Activated T-cell treated with anti-CD3 and anti-CD28 coated beads, Interleukin-2, amount 50 U/mL, for 72 hours (primary cell): Measurements from ENCODE around the gene FMNL2. TPM values are rescaled to one million over a fixed set of nuclear protein-coding genes. Genes with fewer than 3 reads are reported as not detected.
A peak's percentile ranks its signal among the peaks of the same experiment; 100 is the strongest.

Experiments
- ATAC-seq, 2 donors: fragments of 150-1000 bp; cut with Tn5 transposase; replicated peaks in 1 of 2; 2 replicates each; pipeline ENCODE4 v1.10.0; 2021; ENCODE audit warnings: moderate library complexity in 2 of 2, mild to moderate bottlenecking in 1 of 2
- DNase-seq, 2 donors: peaks; one replicate each; pipeline ENCODE4 v3.0.0; 2021 to 2022; ENCODE audit warnings: mixed read lengths in 1 of 2
- H3K27ac Mint-ChIP-seq: one replicate; pipeline ENCODE4 v1.8.0; 2022; ENCODE audit warnings: mild to moderate bottlenecking, moderate library complexity, mixed read lengths
- H3K27me3 Mint-ChIP-seq: one replicate; pipeline ENCODE4 v1.8.0; 2022; ENCODE audit warnings: low read depth, mixed read lengths
- H3K36me3 Mint-ChIP-seq, 2 donors: one replicate each; pipeline ENCODE4 v1.8.0; 2022; ENCODE audit warnings: mixed read lengths in 2 of 2, mild to moderate bottlenecking in 1 of 2; ENCODE audit not compliant: insufficient read depth in 2 of 2
- H3K4me1 Mint-ChIP-seq: one replicate; pipeline ENCODE4 v1.8.0; 2022; ENCODE audit warnings: low read depth, mixed read lengths
- H3K4me3 Mint-ChIP-seq, 2 donors: one replicate each; pipeline ENCODE4 v1.8.0; 2022; ENCODE audit warnings: mild to moderate bottlenecking in 2 of 2, mixed read lengths in 2 of 2, moderate library complexity in 2 of 2
- H3K9me3 Mint-ChIP-seq, 2 donors: one replicate each; pipeline ENCODE4 v1.8.0; 2022; ENCODE audit warnings: mixed read lengths in 2 of 2
- total RNA-seq, 2 donors: library from RNA; stranded (reverse); gene quantifications; one replicate each; pipeline ENCODE4 v1.2.3, GENCODE V29; 2022

FMNL2 gene
- total RNA-seq, 2 donors from 2014 or later, result 3.5 to 4.7 TPM

DNA sequence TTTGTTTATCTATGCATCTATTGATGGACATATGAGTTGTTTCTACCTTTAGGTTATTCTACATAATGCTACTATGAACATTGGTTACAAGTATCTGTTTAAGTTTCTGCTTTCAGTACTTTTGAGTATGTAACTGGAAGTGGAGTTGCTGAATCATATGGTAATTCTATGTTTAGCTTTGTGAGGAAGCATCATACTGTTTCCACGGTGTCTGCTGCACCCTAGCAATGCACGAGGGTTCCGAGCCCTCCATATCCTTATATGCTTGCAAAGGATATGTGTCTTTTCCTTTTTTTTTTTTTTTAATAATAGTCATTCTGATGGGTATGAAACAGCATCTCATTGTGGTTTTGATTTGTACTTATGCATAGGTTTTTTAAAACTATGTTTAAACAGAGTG is 83.7 kb downstream of the FMNL2 start:
- Mint-ChIP-seq H3K27me3 (peaks cover 26% of the 10 kb centered on the region), H3K27ac (peak overlapping the region; percentile 66), H3K4me3 (peak overlapping the region in 1 of 2 donors; percentile 43), H3K36me3 (peaks cover 0 to 1% of the 10 kb centered on the region in 2 donors), H3K4me1 (peaks cover 59% of the 10 kb centered on the region), H3K9me3 (no peaks in the 10 kb centered on the region)
- ATAC-seq (peak; percentile 6 to 24), DNase-seq (peak in 1 of 2 donors; percentile 10)

GRCh38 chr2:152419944-152420343 is 85.0 kb downstream of the FMNL2 start:
- Mint-ChIP-seq H3K27me3 (peaks cover 19% of the 10 kb centered on the region), H3K4me3 (no peak overlapping the region), H3K27ac (no peak overlapping the region), H3K36me3 (peaks cover 0 to 1% of the 10 kb centered on the region in 2 donors), H3K9me3 (no peaks in the 10 kb centered on the region), H3K4me1 (peaks cover 47% of the 10 kb centered on the region)
- ATAC-seq (no peak), DNase-seq (no peak)

GRCh38 chr2:152420363-152420762 is 85.4 kb downstream of the FMNL2 start:
- no peaks in the 10 kb centered on the region for H3K9me3 Mint-ChIP-seq
- ATAC-seq, result no peak

GRCh38 chr2:152420936-152421335 is 86.0 kb downstream of the FMNL2 start:
- no peak overlapping the region for H3K27ac Mint-ChIP-seq
- peaks cover 19% of the 10 kb centered on the region for H3K27me3 Mint-ChIP-seq
- peaks cover 0 to 1% of the 10 kb centered on the region in 2 donors for H3K36me3 Mint-ChIP-seq
- H3K4me3 Mint-ChIP-seq, result peak overlapping the region in 1 of 2 donors; percentile 36
- peaks cover 37% of the 10 kb centered on the region for H3K4me1 Mint-ChIP-seq
- H3K9me3 Mint-ChIP-seq, result no peaks in the 10 kb centered on the region
- ATAC-seq, result no peak
- DNase-seq, result no peak

More at GRCh38 chr2:152420363-152420762, 85.4 kb downstream of the FMNL2 start:
- H3K36me3 Mint-ChIP-seq, result peaks cover 0 to 1% of the 10 kb centered on the region in 2 donors
- peak overlapping the region; percentile 76 for H3K27ac Mint-ChIP-seq
- H3K4me1 Mint-ChIP-seq, result peaks cover 42% of the 10 kb centered on the region
- peaks cover 19% of the 10 kb centered on the region for H3K27me3 Mint-ChIP-seq
- peak overlapping the region in 1 of 2 donors; percentile 42 for H3K4me3 Mint-ChIP-seq
- DNase-seq, result no peak

DNA sequence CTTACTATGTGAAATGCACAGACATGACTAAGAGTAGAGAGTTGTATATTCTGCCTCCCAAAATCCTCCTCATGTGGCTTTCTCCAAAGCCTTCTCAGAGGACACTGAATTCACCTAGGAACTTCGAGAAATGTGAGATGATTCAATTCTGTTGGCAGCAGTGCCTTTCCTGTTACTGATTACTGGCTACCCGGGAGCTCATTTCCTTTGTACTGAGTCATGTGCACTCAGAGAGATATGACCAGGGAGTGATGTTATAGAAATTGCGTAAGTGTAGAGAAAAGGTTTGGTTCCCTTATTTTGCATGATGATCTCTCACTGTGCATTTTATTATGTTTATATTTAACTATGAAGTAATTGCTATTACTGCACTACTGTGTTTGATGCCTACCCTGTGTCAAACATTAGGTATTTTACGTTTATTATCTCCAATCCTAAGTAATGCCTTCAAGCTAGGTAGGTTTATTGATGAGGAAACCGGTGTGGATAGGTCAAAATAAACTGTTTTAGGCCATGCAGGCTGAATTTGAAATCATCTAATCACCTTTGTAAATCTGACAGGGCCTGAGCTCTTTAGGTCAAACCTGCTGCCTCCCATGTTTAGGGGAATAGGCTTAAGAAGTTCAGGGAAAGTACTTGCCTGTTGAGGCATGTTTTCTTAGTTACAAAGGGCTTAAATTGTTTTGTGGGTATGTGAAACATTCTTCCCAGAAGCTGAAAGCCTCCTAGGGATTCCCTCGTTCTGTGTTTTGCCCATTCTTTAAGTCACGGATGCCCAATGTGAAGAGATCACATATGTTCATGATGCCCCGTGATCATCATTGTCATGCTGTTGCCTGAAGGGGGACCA is 86.8 kb downstream of the FMNL2 start:
- H3K4me3 Mint-ChIP-seq, result peak overlapping the region in 1 of 2 donors; percentile 36
- H3K27ac Mint-ChIP-seq, result no peak overlapping the region
- H3K4me1 Mint-ChIP-seq, result peaks cover 30% of the 10 kb centered on the region
- H3K36me3 Mint-ChIP-seq, result peaks cover 0 to 1% of the 10 kb centered on the region in 2 donors
- H3K9me3 Mint-ChIP-seq, result no peaks in the 10 kb centered on the region
- ATAC-seq (peak; percentile 85), DNase-seq (peak; percentile 23 to 32)
- H3K27me3 Mint-ChIP-seq, result peaks cover 18% of the 10 kb centered on the region

- Mint-ChIP-seq H3K27ac (no peak overlapping the region), H3K27me3 (peaks cover 16% of the 10 kb centered on the region), H3K4me3 (no peak overlapping the region), H3K9me3 (no peaks in the 10 kb centered on the region), H3K4me1 (peaks cover 24% of the 10 kb centered on the region), H3K36me3 (peaks cover 0 to 1% of the 10 kb centered on the region in 2 donors)
- DNase-seq, result no peak
- ATAC-seq, result no peak
These were observed 88.7 kb downstream of the FMNL2 start for GRCh38 chr2:152423684-152424083.

DNA sequence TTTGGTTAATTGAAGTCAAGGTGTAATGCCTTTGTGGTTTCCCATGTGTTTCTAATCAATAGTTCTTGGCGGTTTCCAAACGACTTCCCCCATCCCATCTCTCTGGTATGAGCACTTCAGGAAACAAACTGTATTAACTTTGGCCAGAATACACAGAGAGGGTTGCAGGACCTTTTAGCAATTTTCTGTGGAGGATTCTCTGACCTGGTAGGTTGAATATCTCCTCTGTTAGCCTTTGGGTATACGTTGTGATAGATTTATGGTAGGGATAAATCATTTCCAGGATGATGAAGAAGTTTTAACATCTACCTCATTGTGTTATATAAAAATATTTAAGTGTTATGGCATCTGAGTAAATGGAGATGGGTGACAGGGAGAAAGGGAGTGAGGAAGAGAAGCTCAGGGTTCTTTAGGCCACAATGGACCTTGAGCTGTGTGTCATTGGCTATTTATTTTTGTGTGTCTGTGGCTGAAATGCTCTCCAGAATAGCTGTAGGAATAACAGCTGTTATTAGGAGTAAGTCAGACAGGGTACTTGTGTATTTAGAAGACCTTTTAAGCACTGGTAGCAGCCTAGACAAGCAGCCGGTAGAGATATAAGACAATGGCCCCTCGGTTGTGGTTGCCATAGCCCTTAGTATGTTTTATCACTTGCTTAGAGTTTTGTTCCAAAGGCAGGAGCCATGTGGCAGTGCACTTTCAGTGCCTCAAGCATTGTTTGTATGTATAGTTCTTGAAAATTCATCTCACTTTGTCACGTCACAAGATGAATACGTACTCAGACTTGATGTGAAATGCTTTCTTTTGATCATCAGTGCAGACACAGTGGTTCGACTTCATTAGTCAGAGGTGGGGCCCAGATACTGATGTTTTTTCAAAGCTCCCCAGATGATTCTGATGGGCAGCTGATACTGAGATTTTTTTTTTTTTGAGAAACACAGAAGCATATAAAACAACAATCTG is 91.1 kb downstream of the FMNL2 start:
- H3K4me3 Mint-ChIP-seq, result no peak overlapping the region
- DNase-seq (no peak), ATAC-seq (no peak)
- H3K9me3 Mint-ChIP-seq, result no peaks in the 10 kb centered on the region
- H3K27me3 Mint-ChIP-seq, result peaks cover 13% of the 10 kb centered on the region
- peaks cover 0 to 1% of the 10 kb centered on the region in 2 donors for H3K36me3 Mint-ChIP-seq
- peaks cover 13% of the 10 kb centered on the region for H3K4me1 Mint-ChIP-seq
- H3K27ac Mint-ChIP-seq, result no peak overlapping the region

- H3K9me3 Mint-ChIP-seq, result no peaks in the 10 kb centered on the region
- no peak overlapping the region for H3K27ac Mint-ChIP-seq
- H3K36me3 Mint-ChIP-seq, result peaks cover 0 to 1% of the 10 kb centered on the region in 2 donors
- DNase-seq (no peak), ATAC-seq (no peak)
- peaks cover 13% of the 10 kb centered on the region for H3K27me3 Mint-ChIP-seq
- H3K4me1 Mint-ChIP-seq, result peaks cover 5% of the 10 kb centered on the region
- H3K4me3 Mint-ChIP-seq, result no peak overlapping the region
These were observed 91.8 kb downstream of the FMNL2 start for GRCh38 chr2:152426801-152427200.

DNA sequence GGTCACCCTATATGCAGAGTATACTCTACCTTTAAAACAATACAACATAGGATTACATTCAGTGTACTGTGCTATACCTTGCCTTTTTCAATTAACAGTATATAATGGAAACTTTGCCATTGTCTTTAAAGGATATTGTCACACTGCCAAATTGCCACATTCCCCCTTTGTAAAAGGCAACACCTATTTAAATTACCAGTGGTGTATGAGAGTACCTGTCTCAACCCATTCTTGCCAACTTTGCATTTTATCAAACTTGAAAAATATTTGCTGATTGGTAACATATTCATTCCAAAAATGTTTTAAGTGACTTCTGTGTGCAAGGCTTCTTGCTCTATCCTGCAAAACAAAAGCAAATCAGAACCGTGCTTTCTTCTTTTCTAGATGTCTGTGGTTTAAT is 92.9 kb downstream of the FMNL2 start:
- H3K27me3 Mint-ChIP-seq, result peaks cover 13% of the 10 kb centered on the region
- peaks cover 0 to 1% of the 10 kb centered on the region in 2 donors for H3K36me3 Mint-ChIP-seq
- no peaks in the 10 kb centered on the region for H3K4me1 Mint-ChIP-seq
- H3K9me3 Mint-ChIP-seq, result no peaks in the 10 kb centered on the region
- no peak overlapping the region for H3K27ac Mint-ChIP-seq
- no peak overlapping the region for H3K4me3 Mint-ChIP-seq
- DNase-seq (no peak), ATAC-seq (no peak)

DNA sequence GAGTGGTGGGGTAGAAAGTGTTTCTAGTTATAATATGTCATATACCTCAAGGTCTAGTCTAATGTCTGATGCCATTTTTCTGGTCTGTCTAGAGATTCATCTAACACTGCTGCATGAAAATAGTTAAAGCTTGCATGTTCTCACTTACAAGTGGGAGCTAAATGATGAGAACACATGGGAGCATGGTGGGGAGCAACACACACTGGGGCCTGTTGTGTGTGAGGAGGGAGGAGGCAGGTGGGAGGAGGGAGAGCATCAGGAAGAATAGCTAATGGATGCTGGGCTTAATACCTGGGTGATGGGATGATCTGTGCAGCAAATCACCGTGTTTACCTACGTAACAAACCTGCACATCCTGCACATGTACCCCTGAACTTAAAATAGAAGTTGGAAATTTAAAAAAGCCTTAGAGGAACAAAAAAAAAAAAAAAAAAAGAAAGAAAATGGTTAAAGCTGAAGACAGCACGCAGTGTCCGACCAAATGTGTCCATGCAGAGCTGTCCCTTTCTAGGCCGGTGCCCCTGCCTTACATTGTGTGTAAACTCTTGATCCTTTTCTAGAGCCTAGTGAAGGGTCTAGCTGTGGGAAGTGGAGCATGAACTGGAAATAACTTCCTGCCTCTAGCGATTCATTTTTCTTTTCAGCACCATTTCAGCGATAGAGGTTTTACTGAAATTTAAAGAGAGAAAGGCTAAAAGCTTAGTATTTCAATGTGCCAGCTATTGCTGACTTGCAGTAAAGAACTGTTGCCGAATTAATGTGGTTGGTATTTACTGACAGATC is 94.0 kb downstream of the FMNL2 start:
- no peak overlapping the region for H3K4me3 Mint-ChIP-seq
- no peaks in the 10 kb centered on the region for H3K4me1 Mint-ChIP-seq
- DNase-seq (no peak), ATAC-seq (no peak)
- H3K9me3 Mint-ChIP-seq, result no peaks in the 10 kb centered on the region
- H3K27ac Mint-ChIP-seq, result no peak overlapping the region
- H3K27me3 Mint-ChIP-seq, result peaks cover 18% of the 10 kb centered on the region
- H3K36me3 Mint-ChIP-seq, result no peaks in the 10 kb centered on the region

DNA sequence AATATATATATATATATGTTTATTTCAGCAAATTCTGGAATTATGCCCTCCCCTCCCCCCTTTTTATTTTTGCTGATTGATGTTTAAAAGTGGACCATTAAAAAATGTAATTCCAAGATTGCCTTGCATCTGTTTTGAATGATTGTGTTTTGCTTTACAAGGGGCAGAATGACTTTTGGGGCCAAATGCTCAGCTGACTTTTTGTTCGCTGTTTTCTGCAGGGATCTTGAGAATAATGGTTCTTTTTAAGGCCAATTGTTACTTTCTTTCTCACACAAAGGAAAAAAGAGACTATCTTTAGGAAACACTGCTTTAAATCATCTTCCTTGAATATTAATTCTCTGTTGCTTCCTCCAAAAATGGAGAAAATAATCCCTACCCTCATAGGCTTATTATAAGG is 95.9 kb downstream of the FMNL2 start:
- ATAC-seq, result no peak
- no peaks in the 10 kb centered on the region for H3K9me3 Mint-ChIP-seq

DNA sequence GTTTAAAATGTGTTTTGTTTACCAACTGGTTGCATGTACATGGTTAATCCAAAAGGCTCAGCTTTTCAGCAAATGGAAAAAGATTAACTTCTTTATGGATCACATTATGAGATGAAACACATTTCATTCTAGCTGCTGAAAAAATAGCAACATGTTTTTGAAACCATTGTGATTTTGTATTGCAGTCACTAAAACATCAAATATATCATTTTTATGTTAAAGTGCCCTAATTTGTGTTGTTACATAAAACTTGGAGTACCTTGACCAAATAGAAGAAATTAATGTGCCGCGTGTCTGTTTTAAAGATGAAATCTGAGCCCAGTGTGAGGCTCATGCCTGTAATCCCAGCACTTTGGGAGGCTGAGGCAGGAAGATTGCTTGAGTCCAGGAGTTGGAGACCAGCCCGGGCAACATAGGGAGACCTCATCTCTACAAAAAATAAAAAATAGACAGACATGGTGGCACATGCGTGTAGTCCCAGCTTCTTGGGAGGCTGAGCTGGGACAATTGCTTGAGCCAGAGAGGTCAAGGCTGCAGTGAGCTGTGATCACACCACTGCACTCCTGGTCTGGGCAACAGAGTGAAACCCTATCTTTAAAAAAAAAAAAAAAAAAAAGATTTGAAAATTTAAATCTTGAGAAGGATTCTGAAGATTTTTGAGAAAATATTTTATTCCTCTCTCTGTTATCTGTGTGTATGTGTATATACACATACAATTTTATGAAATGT is 96.6 kb downstream of the FMNL2 start:
- peaks cover 24% of the 10 kb centered on the region for H3K27me3 Mint-ChIP-seq
- no peak for DNase-seq
- H3K4me1 Mint-ChIP-seq, result no peaks in the 10 kb centered on the region
- no peak overlapping the region for H3K27ac Mint-ChIP-seq
- no peak overlapping the region for H3K4me3 Mint-ChIP-seq
- no peaks in the 10 kb centered on the region for H3K9me3 Mint-ChIP-seq
- no peaks in the 10 kb centered on the region for H3K36me3 Mint-ChIP-seq
- ATAC-seq, result no peak

More for the DNA sequence above, 95.9 kb downstream of the FMNL2 start:
- Mint-ChIP-seq H3K4me1 (no peaks in the 10 kb centered on the region), H3K27me3 (peaks cover 24% of the 10 kb centered on the region), H3K4me3 (no peak overlapping the region), H3K36me3 (no peaks in the 10 kb centered on the region), H3K27ac (no peak overlapping the region)
- no peak for DNase-seq
